ENCODE data around the gene GNAI2.

DNA sequence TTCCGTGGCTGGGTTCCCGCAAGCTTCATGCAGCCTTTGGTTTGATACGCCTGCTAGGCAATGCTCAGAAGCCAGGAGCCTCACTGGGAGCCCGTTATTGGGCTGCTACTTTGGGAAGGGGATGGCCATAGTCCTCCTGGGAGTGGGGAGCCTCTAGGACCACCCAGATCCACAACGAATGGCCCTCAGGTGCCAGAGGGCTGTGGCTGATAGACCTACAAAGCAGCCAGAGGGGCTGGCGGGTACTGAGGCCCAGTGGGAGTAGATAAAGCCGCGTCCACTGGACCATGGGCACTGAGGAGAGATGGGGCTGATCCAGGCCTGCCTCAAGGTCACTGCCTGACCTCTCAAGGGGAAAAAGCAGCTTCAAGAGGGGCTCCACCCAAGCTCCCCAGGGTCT lies 43.9 kb upstream of the GNAI2 start:
- TF ChIP-seq SUZ12 (IDR thresholded peaks at IDR 0.05; ENCODE audit: extremely low read depth, insufficient read depth, insufficient read length), result no peak
- no peak for TF ChIP-seq ZNF274 (IDR thresholded peaks at IDR 0.05; ENCODE audit: low read depth, low read length)
